Panc1 (cell line): ENCODE results near the gene TMEM167A. TPM values are rescaled to one million over a fixed set of nuclear protein-coding genes. Genes with fewer than 3 reads are reported as not detected.

ENCODE experiments used
- ATAC-seq: fragments of 200-7000 bp; cut with Tn5 transposase; 2 replicates; pipeline ENCODE4 v1.9.1; 2020; ENCODE audit warnings: mild to moderate bottlenecking, moderate library complexity
- BruUV-seq: library from RNA; stranded (reverse); fragments of 400-500 nt; replicated peaks from 2 replicates; lab custom pipeline; 2021; lab: Mats Ljungman, UMichigan
- CTCF ChIA-PET: fragments of 300-600 bp; sonication (Branson Sonifier 250); formaldehyde crosslinking; loops from one replicate; lab custom pipeline; 2022; ENCODE audit warnings: antibody characterized with exemption; lab: Charles Lee
- POLR2A ChIA-PET: fragments of 300-600 bp; sonication (Branson Sonifier 250); formaldehyde crosslinking; loops from one replicate; lab custom pipeline; 2022; ENCODE audit warnings: antibody characterized with exemption; lab: Charles Lee
- DNase-seq: peaks from one replicate; pipeline ENCODE4 v3.0.0-alpha.2; 2010; ENCODE audit warnings: low read depth, low spot score
- H3K27ac ChIP-seq: 2 replicates; pipeline ENCODE4 v1.5.1; 2011; ENCODE audit warnings: mild to moderate bottlenecking, low read length, inconsistent platforms
- H3K27me3 ChIP-seq: fragments of 200-500 bp; sonication (Bioruptor generic); 2 replicates; pipeline ENCODE4 v1.6.0; 2014; ENCODE audit warnings: low read length, inconsistent platforms; ENCODE audit not compliant: control insufficient read depth, insufficient read depth
- H3K36me3 ChIP-seq: fragments of 200-500 bp; sonication (Bioruptor generic); 2 replicates; pipeline ENCODE4 v1.5.1; 2014; ENCODE audit warnings: inconsistent platforms, mild to moderate bottlenecking, low read length, moderate library complexity; ENCODE audit not compliant: control insufficient read depth, insufficient read depth
- H3K4me1 ChIP-seq: 2 replicates; pipeline ENCODE4 v1.5.1; 2011; ENCODE audit warnings: inconsistent platforms, mild to moderate bottlenecking, low read length, moderate library complexity; ENCODE audit not compliant: control insufficient read depth, insufficient read depth
- H3K4me3 ChIP-seq, 2 experiments: 2 replicates each; pipeline ENCODE4 v1.5.1; 2011 to 2012; ENCODE audit warnings: low read depth in 2 of 2, low read length in 2 of 2, mild to moderate bottlenecking in 2 of 2, inconsistent platforms in 1 of 2, moderate library complexity in 1 of 2
- H3K9me3 ChIP-seq: fragments of 200-500 bp; sonication (Bioruptor generic); 2 replicates; pipeline ENCODE4 v1.5.1; 2014; ENCODE audit warnings: low read depth, mild to moderate bottlenecking, inconsistent platforms, low read length, moderate library complexity; ENCODE audit not compliant: control insufficient read depth, insufficient read depth
- POLR2AphosphoS5 ChIP-seq: IDR thresholded peaks from 2 replicates; pipeline ENCODE4 v1.6.1; 2012; ENCODE audit warnings: mild to moderate bottlenecking, low read depth, low read length, moderate library complexity
- SIN3A ChIP-seq: IDR thresholded peaks from 2 replicates; pipeline ENCODE4 v1.6.1; 2012; ENCODE audit warnings: low read depth, mild to moderate bottlenecking, low read length, moderate library complexity, borderline replicate concordance; ENCODE audit not compliant: insufficient read depth
- TCF7L2 ChIP-seq: IDR thresholded peaks from 2 replicates; pipeline ENCODE4 v1.6.1; 2011; ENCODE audit warnings: mild to moderate bottlenecking, low read depth, low read length, inconsistent platforms
- in situ Hi-C: cut with HindIII; loops from 2 replicates; pipeline ENCODE4 v1.10.0; 2016; ENCODE audit warnings: low sequenced_read_pairs, low pct_unique_long_range_greater_than_20kb
- intact Hi-C: fragments of 100-400 bp; cut with micrococcal nuclease; formaldehyde crosslinking; loops from one replicate; pipeline ENCODE4 v1.10.0; 2022; ENCODE audit not compliant: unreplicated experiment
- total RNA-seq: library from RNA; stranded (reverse); gene quantifications from one replicate; pipeline ENCODE4 v1.2.1, GENCODE V29; 2021; ENCODE audit not compliant: unreplicated experiment
- TF ChIP-seq, protein P1 (sequence below), 2 experiments: IDR thresholded peaks; 2 replicates each; pipeline ENCODE4 v1.6.1; 2011 to 2012; ENCODE audit warnings: low read depth in 2 of 2, control low read depth in 1 of 2, low read length in 1 of 2, mild to moderate bottlenecking in 1 of 2, moderate library complexity in 1 of 2; ENCODE audit not compliant: insufficient read depth in 1 of 2
- TF ChIP-seq, protein P2 (sequence below): fragments of 450-650 bp; IDR thresholded peaks from 2 replicates; pipeline ENCODE4 v1.5.1; 2017; ENCODE audit warnings: mild to moderate bottlenecking

TMEM167A gene
- total RNA-seq, 1 experiment from 2014 or later, result 117 TPM

DNA sequence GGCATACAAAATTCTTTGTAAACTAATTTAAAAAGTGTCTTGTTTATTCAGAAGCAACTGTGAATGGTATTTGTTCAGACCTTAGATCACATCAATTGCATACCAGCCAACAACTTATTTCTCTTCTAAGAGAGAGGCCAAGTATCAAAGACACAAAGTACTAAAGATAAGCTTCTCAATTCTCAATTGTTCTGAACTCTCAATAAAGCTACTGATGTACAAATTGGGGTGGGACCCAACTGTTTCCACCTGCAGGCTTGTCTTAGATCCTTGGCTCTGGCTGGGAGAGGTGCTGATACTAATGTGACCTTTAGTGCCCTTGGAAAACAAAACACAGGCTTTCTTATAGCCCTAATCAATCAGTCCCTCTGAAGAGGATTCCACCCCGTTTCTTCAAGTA, 22.3 kb upstream of the TMEM167A start:
- Histone ChIP-seq H3K4me1 (0 out of 2 replicates have a peak, but pooled peaks cover 8% of the 10 kb centered on the region), H3K27ac (no peak overlapping the region), H3K36me3 (no peaks in the 10 kb centered on the region), H3K9me3 (no peaks in the 10 kb centered on the region), H3K4me3 (no peak overlapping the region), H3K27me3 (no peaks in the 10 kb centered on the region)
- in situ Hi-C loops (no loop called here), intact Hi-C loops (no loop called here)
- CTCF ChIA-PET, result no interaction called here
- TF ChIP-seq, protein P1, sequence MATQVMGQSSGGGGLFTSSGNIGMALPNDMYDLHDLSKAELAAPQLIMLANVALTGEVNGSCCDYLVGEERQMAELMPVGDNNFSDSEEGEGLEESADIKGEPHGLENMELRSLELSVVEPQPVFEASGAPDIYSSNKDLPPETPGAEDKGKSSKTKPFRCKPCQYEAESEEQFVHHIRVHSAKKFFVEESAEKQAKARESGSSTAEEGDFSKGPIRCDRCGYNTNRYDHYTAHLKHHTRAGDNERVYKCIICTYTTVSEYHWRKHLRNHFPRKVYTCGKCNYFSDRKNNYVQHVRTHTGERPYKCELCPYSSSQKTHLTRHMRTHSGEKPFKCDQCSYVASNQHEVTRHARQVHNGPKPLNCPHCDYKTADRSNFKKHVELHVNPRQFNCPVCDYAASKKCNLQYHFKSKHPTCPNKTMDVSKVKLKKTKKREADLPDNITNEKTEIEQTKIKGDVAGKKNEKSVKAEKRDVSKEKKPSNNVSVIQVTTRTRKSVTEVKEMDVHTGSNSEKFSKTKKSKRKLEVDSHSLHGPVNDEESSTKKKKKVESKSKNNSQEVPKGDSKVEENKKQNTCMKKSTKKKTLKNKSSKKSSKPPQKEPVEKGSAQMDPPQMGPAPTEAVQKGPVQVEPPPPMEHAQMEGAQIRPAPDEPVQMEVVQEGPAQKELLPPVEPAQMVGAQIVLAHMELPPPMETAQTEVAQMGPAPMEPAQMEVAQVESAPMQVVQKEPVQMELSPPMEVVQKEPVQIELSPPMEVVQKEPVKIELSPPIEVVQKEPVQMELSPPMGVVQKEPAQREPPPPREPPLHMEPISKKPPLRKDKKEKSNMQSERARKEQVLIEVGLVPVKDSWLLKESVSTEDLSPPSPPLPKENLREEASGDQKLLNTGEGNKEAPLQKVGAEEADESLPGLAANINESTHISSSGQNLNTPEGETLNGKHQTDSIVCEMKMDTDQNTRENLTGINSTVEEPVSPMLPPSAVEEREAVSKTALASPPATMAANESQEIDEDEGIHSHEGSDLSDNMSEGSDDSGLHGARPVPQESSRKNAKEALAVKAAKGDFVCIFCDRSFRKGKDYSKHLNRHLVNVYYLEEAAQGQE (IDR thresholded peaks at IDR 0.05; ENCODE audit: insufficient read depth in 1 of 2, low read depth in 2 of 2, low read length in 1 of 2), result no peak
- BruUV-seq, result no TSS peak
- no peak for DNase-seq
- no peak for ATAC-seq
- POLR2A ChIA-PET, result no interaction called here

DNA sequence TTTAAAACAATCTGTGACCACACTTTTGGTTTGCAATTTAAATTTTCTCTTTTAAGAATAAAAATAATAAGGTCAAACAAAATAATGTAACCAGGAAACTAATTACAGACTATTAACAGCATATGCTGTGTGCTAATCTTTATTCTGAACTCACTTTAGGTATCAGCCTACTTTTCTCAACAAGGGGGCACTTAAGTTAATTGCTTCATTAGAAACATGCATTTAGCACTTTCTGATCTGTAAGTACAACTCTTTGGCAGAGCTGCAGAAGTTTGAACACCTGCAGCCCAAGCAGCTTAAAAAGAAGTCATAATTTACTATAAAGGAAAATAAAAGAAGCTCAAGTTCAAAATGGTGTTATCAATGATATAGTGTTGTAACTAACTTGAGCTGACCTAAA, 21.8 kb upstream of the TMEM167A start:
- Histone ChIP-seq H3K27ac (no peak overlapping the region), H3K4me3 (no peak overlapping the region), H3K4me1 (0 out of 2 replicates have a peak, but pooled peaks cover 8% of the 10 kb centered on the region), H3K9me3 (no peaks in the 10 kb centered on the region), H3K36me3 (no peaks in the 10 kb centered on the region), H3K27me3 (no peaks in the 10 kb centered on the region)
- ChIA-PET CTCF (no interaction called here), POLR2A (no interaction called here)
- intact Hi-C loops, result no loop called here
- in situ Hi-C loops, result no loop called here
- BruUV-seq, result no TSS peak
- ATAC-seq (no peak), DNase-seq (no peak)
- TF ChIP-seq POLR2AphosphoS5, result no peak
- no peak for TF ChIP-seq TCF7L2
- TF ChIP-seq, protein P1 (IDR thresholded peaks at IDR 0.05; ENCODE audit: insufficient read depth in 1 of 2, low read depth in 2 of 2, low read length in 1 of 2), result no peak
- TF ChIP-seq, protein P2, sequence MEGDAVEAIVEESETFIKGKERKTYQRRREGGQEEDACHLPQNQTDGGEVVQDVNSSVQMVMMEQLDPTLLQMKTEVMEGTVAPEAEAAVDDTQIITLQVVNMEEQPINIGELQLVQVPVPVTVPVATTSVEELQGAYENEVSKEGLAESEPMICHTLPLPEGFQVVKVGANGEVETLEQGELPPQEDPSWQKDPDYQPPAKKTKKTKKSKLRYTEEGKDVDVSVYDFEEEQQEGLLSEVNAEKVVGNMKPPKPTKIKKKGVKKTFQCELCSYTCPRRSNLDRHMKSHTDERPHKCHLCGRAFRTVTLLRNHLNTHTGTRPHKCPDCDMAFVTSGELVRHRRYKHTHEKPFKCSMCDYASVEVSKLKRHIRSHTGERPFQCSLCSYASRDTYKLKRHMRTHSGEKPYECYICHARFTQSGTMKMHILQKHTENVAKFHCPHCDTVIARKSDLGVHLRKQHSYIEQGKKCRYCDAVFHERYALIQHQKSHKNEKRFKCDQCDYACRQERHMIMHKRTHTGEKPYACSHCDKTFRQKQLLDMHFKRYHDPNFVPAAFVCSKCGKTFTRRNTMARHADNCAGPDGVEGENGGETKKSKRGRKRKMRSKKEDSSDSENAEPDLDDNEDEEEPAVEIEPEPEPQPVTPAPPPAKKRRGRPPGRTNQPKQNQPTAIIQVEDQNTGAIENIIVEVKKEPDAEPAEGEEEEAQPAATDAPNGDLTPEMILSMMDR, result no peak
- no peak for TF ChIP-seq SIN3A
